ENCODE measurements around the gene BRD3OS.
"Not testable (repeated sequence)": the region's sequence is repeated elsewhere in the genome, so short reads cannot be mapped to it uniquely, and the experiment has no call there.

- not testable (repeated sequence) for TF ChIP-seq CTCF (IDR thresholded peaks at IDR 0.05); ZFX (IDR thresholded peaks at IDR 0.05; ENCODE audit: borderline replicate concordance)
Observed at GRCh38 chr9:134072683-134073082, 47.4 kb downstream of the BRD3OS start.

Measured in 22Rv1 (cell line).